ENCODE measurements around the gene PDE9A. TPM values are rescaled to one million over a fixed set of nuclear protein-coding genes. Genes with fewer than 3 reads are reported as not detected.

PDE9A gene
- total RNA-seq, 2 donors from 2014 or later = 45.9 to 62.4 TPM

DNA sequence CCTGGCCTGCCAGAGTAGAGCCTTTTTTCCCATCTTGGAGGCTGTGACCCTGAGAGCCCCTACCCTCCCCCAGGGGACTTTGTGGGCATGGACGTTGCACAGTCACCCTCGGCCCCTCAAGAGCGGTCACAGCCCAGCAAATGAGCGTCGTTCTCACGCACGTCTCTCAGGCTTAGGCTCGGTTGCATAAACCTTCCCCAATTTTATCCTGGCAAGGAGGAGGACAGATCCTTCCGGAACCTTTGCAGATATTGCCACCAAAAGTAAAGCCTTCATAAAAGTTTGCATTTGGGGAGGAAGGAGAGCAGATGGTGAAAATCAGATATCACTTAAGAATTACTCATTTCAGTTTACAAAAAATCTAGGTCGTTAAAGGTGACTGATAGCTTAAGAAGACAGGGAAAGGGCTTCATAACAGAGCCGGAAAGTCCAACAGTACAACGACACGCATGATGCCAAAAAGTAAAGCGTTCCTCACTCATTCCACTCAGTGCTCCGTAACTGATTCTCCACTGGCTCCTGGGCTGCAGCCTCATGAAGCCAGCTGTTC lies 29.3 kb downstream of the PDE9A start:
- H3K36me3 ChIP-seq (ENCODE audit: control insufficient read depth, insufficient read depth, low read length) = peaks cover 59% of the 10 kb centered on the region
- no peaks in the 10 kb centered on the region for H3K27me3 Mint-ChIP-seq (ENCODE audit: insufficient read depth)
- H3K9me3 ChIP-seq (ENCODE audit: control insufficient read depth, low read length) = no peaks in the 10 kb centered on the region
- no peaks in the 10 kb centered on the region for H3K9me3 Mint-ChIP-seq
- H3K4me1 ChIP-seq (ENCODE audit: control insufficient read depth, insufficient read depth, low read length) = no peaks in the 10 kb centered on the region
- TF ChIP-seq, protein P1, sequence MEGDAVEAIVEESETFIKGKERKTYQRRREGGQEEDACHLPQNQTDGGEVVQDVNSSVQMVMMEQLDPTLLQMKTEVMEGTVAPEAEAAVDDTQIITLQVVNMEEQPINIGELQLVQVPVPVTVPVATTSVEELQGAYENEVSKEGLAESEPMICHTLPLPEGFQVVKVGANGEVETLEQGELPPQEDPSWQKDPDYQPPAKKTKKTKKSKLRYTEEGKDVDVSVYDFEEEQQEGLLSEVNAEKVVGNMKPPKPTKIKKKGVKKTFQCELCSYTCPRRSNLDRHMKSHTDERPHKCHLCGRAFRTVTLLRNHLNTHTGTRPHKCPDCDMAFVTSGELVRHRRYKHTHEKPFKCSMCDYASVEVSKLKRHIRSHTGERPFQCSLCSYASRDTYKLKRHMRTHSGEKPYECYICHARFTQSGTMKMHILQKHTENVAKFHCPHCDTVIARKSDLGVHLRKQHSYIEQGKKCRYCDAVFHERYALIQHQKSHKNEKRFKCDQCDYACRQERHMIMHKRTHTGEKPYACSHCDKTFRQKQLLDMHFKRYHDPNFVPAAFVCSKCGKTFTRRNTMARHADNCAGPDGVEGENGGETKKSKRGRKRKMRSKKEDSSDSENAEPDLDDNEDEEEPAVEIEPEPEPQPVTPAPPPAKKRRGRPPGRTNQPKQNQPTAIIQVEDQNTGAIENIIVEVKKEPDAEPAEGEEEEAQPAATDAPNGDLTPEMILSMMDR (conservative IDR thresholded peaks at IDR 0.05) = no peak
- no peak overlapping the region for H3K27ac Mint-ChIP-seq
- H3K27me3 ChIP-seq (ENCODE audit: control insufficient read depth, insufficient read depth, low read length, poor library complexity, severe bottlenecking) = no peaks in the 10 kb centered on the region
- H3K4me3 ChIP-seq (ENCODE audit: low read length) = no peak overlapping the region
- WGBS, 2 experiments (ENCODE audit: insufficient coverage in 1 of 2, insufficient read length in 1 of 2) = 94 to 100% methylated on average over 10 to 15 of the region's 15 CpGs
- peaks cover 2% of the 10 kb centered on the region for H3K4me1 Mint-ChIP-seq
- no peak overlapping the region for H3K9ac ChIP-seq (ENCODE audit: extremely low read depth, low read length, poor library complexity, severe bottlenecking)
- no peak for DNase-seq
- H3K4me3 Mint-ChIP-seq = no peak overlapping the region
- H3K27ac ChIP-seq (ENCODE audit: low read depth, low read length) = no peak overlapping the region
- peaks cover 48% of the 10 kb centered on the region for H3K36me3 Mint-ChIP-seq (ENCODE audit: low read depth)

DNA sequence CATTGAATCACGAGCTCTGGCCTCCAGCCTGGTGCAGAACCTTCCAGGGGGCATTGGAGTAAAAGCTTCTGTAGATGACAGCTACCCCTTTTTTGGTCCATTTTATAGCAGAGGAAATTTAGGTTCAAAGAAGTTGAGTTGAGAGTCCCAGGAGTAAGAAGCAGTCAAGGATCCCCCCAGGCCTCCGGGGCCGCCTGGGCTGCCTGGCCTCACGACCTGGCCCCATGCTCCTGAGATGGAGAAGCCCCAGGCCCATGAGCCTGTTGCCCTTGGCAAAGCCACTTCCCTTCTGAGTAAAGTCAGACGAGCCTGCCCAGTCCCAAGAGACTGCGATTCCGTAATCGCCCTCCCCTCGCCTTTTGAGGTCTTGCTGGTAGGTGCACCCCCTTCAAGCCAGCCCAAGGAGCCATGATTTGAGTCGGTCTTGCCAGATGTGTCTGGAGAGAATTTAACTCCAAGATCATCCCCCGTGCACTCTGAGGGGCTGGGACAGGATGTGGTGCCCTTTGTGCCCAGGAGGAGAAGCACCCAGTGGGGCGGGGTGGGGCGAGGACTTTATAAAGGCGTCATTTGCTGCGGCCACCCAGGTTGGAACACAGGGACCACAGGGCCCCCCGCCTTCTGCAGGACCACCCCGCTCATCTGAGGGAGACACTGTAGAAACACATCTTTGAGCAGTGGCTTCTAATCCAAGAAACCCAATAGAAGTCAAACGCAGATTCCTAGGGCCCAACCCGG lies 30.1 kb downstream of the PDE9A start:
- no peaks in the 10 kb centered on the region for H3K27me3 ChIP-seq (ENCODE audit: control insufficient read depth, insufficient read depth, low read length, poor library complexity, severe bottlenecking)
- 91 to 96% methylated on average over 15 to 19 of the region's 19 CpGs for WGBS, 2 experiments (ENCODE audit: insufficient coverage in 1 of 2, insufficient read length in 1 of 2)
- TF ChIP-seq, protein P1 (conservative IDR thresholded peaks at IDR 0.05) = no peak
- H3K4me1 ChIP-seq (ENCODE audit: control insufficient read depth, insufficient read depth, low read length) = no peaks in the 10 kb centered on the region
- H3K36me3 ChIP-seq (ENCODE audit: control insufficient read depth, insufficient read depth, low read length) = peaks cover 67% of the 10 kb centered on the region
- Mint-ChIP-seq H3K9me3 (no peaks in the 10 kb centered on the region), H3K27me3 (ENCODE audit: insufficient read depth) (no peaks in the 10 kb centered on the region), H3K27ac (no peak overlapping the region), H3K4me1 (peaks cover 2% of the 10 kb centered on the region), H3K36me3 (ENCODE audit: low read depth) (peaks cover 52% of the 10 kb centered on the region), H3K4me3 (no peak overlapping the region)
- no peaks in the 10 kb centered on the region for H3K9me3 ChIP-seq (ENCODE audit: control insufficient read depth, low read length)
- H3K9ac ChIP-seq (ENCODE audit: extremely low read depth, low read length, poor library complexity, severe bottlenecking) = no peak overlapping the region
- DNase-seq = no peak
- no peak overlapping the region for H3K27ac ChIP-seq (ENCODE audit: low read depth, low read length)
- H3K4me3 ChIP-seq (ENCODE audit: low read length) = no peak overlapping the region

GRCh38 chr21:42684109-42684916 lies 30.9 kb downstream of the PDE9A start:
- Histone ChIP-seq H3K4me3 (ENCODE audit: low read length) (no peak overlapping the region), H3K9me3 (ENCODE audit: control insufficient read depth, low read length) (no peaks in the 10 kb centered on the region), H3K27me3 (ENCODE audit: control insufficient read depth, insufficient read depth, low read length, poor library complexity, severe bottlenecking) (no peaks in the 10 kb centered on the region), H3K27ac (ENCODE audit: low read depth, low read length) (no peak overlapping the region), H3K4me1 (ENCODE audit: control insufficient read depth, insufficient read depth, low read length) (no peaks in the 10 kb centered on the region), H3K9ac (ENCODE audit: extremely low read depth, low read length, poor library complexity, severe bottlenecking) (no peak overlapping the region), H3K36me3 (ENCODE audit: control insufficient read depth, insufficient read depth, low read length) (peaks cover 69% of the 10 kb centered on the region)
- H3K9me3 Mint-ChIP-seq = no peaks in the 10 kb centered on the region
- no peaks in the 10 kb centered on the region for H3K27me3 Mint-ChIP-seq (ENCODE audit: insufficient read depth)
- peaks cover 54% of the 10 kb centered on the region for H3K36me3 Mint-ChIP-seq (ENCODE audit: low read depth)
- H3K4me1 Mint-ChIP-seq = peaks cover 2% of the 10 kb centered on the region
- WGBS, 2 experiments (ENCODE audit: insufficient coverage in 1 of 2, insufficient read length in 1 of 2) = 95 to 97% methylated on average over 15 to 22 of the region's 22 CpGs
- H3K27ac Mint-ChIP-seq = no peak overlapping the region
- DNase-seq = no peak
- no peak overlapping the region for H3K4me3 Mint-ChIP-seq
- TF ChIP-seq, protein P1 (conservative IDR thresholded peaks at IDR 0.05) = no peak
